Measurements from ENCODE around the gene LRMDA. TPM values are rescaled to one million over a fixed set of nuclear protein-coding genes. Genes with fewer than 3 reads are reported as not detected.

Gene LRMDA
- total RNA-seq, 2 experiments from 2014 or later, result not detected

GRCh38 chr10:76285012-76285411 lies 853.6 kb downstream of the LRMDA start:
- Mint-ChIP-seq H3K4me3 (no peak overlapping the region), H3K36me3 (ENCODE audit: low read depth) (no peaks in the 10 kb centered on the region), H3K4me1 (ENCODE audit: low read depth) (no peaks in the 10 kb centered on the region), H3K27me3 (no peaks in the 10 kb centered on the region), H3K9me3 (no peaks in the 10 kb centered on the region), H3K27ac (no peak overlapping the region)
- intact Hi-C loops (cut with DNase I, micrococcal nuclease), result no loop called here
- DNase-seq, result no peak
- no peaks in the 10 kb centered on the region for H3K27me3 ChIP-seq (ENCODE audit: control insufficient read depth in 1 of 2, insufficient read depth in 2 of 2, low read length in 2 of 2)
- H3K4me3 ChIP-seq (ENCODE audit: low read length), result no peak overlapping the region
- CTCF ChIA-PET, result no interaction called here
- H3K27ac ChIP-seq (ENCODE audit: low read depth in 1 of 2, low read length in 2 of 2), result no peak overlapping the region
- no peaks in the 10 kb centered on the region for H3K36me3 ChIP-seq (ENCODE audit: insufficient read depth, low read length)
- POLR2A ChIA-PET, result interaction anchor here (0.8 kb wide), 1 partner anchor 13 kb away, joined by 3 read pairs; no protein-coding TSS in a partner anchor
- TF ChIP-seq CTCF (IDR thresholded peaks at IDR 0.05), result no peak
- no peaks in the 10 kb centered on the region for H3K4me1 ChIP-seq (ENCODE audit: insufficient read depth, low read length)
- ATAC-seq (ENCODE audit: poor library complexity), result no peak
- no peaks in the 10 kb centered on the region for H3K9me3 ChIP-seq (ENCODE audit: control insufficient read depth in 1 of 2, insufficient read depth in 1 of 2, low read length in 2 of 2)

GRCh38 chr10:76285515-76285914 lies 854.1 kb downstream of the LRMDA start:
- CTCF ChIA-PET, result no interaction called here
- H3K27ac ChIP-seq (ENCODE audit: low read depth in 1 of 2, low read length in 2 of 2), result no peak overlapping the region
- no peak overlapping the region for H3K4me3 ChIP-seq (ENCODE audit: low read length)
- no peak overlapping the region for H3K27ac Mint-ChIP-seq
- H3K4me1 Mint-ChIP-seq (ENCODE audit: low read depth), result no peaks in the 10 kb centered on the region
- H3K36me3 Mint-ChIP-seq (ENCODE audit: low read depth), result no peaks in the 10 kb centered on the region
- intact Hi-C loops (cut with DNase I, micrococcal nuclease), result no loop called here
- H3K27me3 ChIP-seq (ENCODE audit: control insufficient read depth in 1 of 2, insufficient read depth in 2 of 2, low read length in 2 of 2), result no peaks in the 10 kb centered on the region
- H3K9me3 Mint-ChIP-seq, result no peaks in the 10 kb centered on the region
- H3K27me3 Mint-ChIP-seq, result no peaks in the 10 kb centered on the region
- no peaks in the 10 kb centered on the region for H3K36me3 ChIP-seq (ENCODE audit: insufficient read depth, low read length)
- H3K4me3 Mint-ChIP-seq, result no peak overlapping the region
- POLR2A ChIA-PET, result interaction anchor here (0.8 kb wide), 1 partner anchor 12 kb away, joined by 3 read pairs; no protein-coding TSS in a partner anchor
- no peak for ATAC-seq (ENCODE audit: poor library complexity)
- no peak for TF ChIP-seq CTCF (IDR thresholded peaks at IDR 0.05)
- no peaks in the 10 kb centered on the region for H3K9me3 ChIP-seq (ENCODE audit: control insufficient read depth in 1 of 2, insufficient read depth in 1 of 2, low read length in 2 of 2)
- H3K4me1 ChIP-seq (ENCODE audit: insufficient read depth, low read length), result no peaks in the 10 kb centered on the region
- DNase-seq, result no peak

DNA sequence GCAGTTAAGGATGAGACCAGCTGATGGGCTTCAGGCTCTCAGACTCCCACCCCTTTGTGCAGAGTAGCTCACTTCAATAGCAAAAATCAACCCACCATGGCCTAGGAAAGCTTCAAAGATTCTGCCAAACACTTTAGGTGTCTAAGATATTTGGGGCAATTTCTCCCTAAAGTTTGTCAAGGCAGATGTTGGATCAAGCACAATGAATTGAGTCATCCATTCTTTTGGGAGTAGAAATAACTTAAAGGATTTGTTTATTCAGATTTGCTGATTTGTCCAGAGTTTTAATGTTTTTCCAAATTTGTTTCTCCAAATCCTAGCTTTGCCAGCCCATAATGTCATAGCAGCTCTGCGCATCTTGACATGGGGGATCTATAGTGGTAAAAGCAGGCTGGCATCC lies 855.1 kb downstream of the LRMDA start:
- Mint-ChIP-seq H3K4me1 (ENCODE audit: low read depth) (no peaks in the 10 kb centered on the region), H3K36me3 (ENCODE audit: low read depth) (no peaks in the 10 kb centered on the region), H3K4me3 (no peak overlapping the region), H3K27me3 (no peaks in the 10 kb centered on the region), H3K9me3 (no peaks in the 10 kb centered on the region), H3K27ac (no peak overlapping the region)
- TF ChIP-seq CTCF (IDR thresholded peaks at IDR 0.05), result no peak
- Histone ChIP-seq H3K9me3 (ENCODE audit: control insufficient read depth in 1 of 2, insufficient read depth in 1 of 2, low read length in 2 of 2) (no peaks in the 10 kb centered on the region), H3K4me1 (ENCODE audit: insufficient read depth, low read length) (no peaks in the 10 kb centered on the region), H3K27ac (ENCODE audit: low read depth in 1 of 2, low read length in 2 of 2) (no peak overlapping the region), H3K27me3 (ENCODE audit: control insufficient read depth in 1 of 2, insufficient read depth in 2 of 2, low read length in 2 of 2) (no peaks in the 10 kb centered on the region), H3K36me3 (ENCODE audit: insufficient read depth, low read length) (no peaks in the 10 kb centered on the region), H3K4me3 (ENCODE audit: low read length) (no peak overlapping the region)
- POLR2A ChIA-PET, result no interaction called here
- CTCF ChIA-PET, result no interaction called here
- ATAC-seq (ENCODE audit: poor library complexity) (no peak), DNase-seq (no peak)
- intact Hi-C loops (cut with DNase I, micrococcal nuclease), result no loop called here
